OCI-LY3 (cell line): ENCODE results near the gene DNAJC24.

Experiments used
- EZH2phosphoT487 ChIP-seq: fragments of 200-600 bp; shearing (Covaris generic); IDR thresholded peaks from 2 replicates; pipeline ENCODE4 v1.6.1; 2018; ENCODE audit warnings: antibody characterized with exemption, mixed run types, low read depth
- TF ChIP-seq, protein P1 (sequence below): fragments of 200-600, 300-600 bp; sonication (generic); IDR thresholded peaks from 2 replicates; pipeline ENCODE4 v1.5.1; 2014; ENCODE audit warnings: antibody characterized with exemption, low read length, low read depth

DNA sequence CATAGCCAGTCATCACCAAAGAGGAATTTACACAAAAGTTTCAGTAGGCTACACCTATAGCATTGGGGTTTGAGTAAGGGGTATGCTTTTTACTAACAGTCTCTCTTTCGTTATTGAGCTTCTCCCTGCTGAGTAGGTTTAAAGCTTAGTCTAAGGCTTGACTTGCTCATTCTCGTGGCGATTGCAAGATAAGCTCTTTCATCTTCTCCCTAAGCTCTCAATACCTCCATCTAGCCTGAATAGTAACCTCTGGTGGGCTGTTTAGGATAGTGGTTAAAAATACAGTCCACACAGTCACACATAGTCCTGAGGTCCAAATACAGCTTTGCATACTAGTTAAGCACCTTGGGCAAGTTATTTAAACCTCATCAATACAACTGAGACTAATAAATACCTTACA is 74.1 kb downstream of the DNAJC24 start:
- TF ChIP-seq, protein P1, sequence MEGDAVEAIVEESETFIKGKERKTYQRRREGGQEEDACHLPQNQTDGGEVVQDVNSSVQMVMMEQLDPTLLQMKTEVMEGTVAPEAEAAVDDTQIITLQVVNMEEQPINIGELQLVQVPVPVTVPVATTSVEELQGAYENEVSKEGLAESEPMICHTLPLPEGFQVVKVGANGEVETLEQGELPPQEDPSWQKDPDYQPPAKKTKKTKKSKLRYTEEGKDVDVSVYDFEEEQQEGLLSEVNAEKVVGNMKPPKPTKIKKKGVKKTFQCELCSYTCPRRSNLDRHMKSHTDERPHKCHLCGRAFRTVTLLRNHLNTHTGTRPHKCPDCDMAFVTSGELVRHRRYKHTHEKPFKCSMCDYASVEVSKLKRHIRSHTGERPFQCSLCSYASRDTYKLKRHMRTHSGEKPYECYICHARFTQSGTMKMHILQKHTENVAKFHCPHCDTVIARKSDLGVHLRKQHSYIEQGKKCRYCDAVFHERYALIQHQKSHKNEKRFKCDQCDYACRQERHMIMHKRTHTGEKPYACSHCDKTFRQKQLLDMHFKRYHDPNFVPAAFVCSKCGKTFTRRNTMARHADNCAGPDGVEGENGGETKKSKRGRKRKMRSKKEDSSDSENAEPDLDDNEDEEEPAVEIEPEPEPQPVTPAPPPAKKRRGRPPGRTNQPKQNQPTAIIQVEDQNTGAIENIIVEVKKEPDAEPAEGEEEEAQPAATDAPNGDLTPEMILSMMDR = no peak
- TF ChIP-seq EZH2phosphoT487 = no peak
